Loucy (cell line): ENCODE data around the gene CENPT.

ENCODE experiments used
- EZH2phosphoT487 ChIP-seq: fragments of 200-600 bp; IDR thresholded peaks from 2 replicates; pipeline ENCODE4 v1.6.1; 2018; ENCODE audit warnings: antibody characterized with exemption, mild to moderate bottlenecking, moderate library complexity, borderline replicate concordance
- TF ChIP-seq, protein P1 (sequence below): fragments of 200-600 bp; sonication (generic); conservative IDR thresholded peaks from 2 replicates; pipeline ENCODE4 v1.5.1; 2014; ENCODE audit warnings: mild to moderate bottlenecking, antibody characterized with exemption, low read length

GRCh38 chr16:67828651-67829050 lies 18.8 kb downstream of the CENPT start:
- TF ChIP-seq, protein P1, sequence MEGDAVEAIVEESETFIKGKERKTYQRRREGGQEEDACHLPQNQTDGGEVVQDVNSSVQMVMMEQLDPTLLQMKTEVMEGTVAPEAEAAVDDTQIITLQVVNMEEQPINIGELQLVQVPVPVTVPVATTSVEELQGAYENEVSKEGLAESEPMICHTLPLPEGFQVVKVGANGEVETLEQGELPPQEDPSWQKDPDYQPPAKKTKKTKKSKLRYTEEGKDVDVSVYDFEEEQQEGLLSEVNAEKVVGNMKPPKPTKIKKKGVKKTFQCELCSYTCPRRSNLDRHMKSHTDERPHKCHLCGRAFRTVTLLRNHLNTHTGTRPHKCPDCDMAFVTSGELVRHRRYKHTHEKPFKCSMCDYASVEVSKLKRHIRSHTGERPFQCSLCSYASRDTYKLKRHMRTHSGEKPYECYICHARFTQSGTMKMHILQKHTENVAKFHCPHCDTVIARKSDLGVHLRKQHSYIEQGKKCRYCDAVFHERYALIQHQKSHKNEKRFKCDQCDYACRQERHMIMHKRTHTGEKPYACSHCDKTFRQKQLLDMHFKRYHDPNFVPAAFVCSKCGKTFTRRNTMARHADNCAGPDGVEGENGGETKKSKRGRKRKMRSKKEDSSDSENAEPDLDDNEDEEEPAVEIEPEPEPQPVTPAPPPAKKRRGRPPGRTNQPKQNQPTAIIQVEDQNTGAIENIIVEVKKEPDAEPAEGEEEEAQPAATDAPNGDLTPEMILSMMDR = no peak
- no peak for TF ChIP-seq EZH2phosphoT487
